SK-N-SH (cell line): ENCODE data around the gene CDKN1A.

ENCODE experiments used
- EP300 ChIP-seq, 2 experiments: IDR thresholded peaks; 2 replicates each; pipeline versions ENCODE4 v1.4.0 to v1.6.1; 2012; ENCODE audit warnings: borderline replicate concordance in 1 of 2, low read depth in 1 of 2, low read length in 1 of 2
- GABPA ChIP-seq: IDR thresholded peaks from 2 replicates; pipeline ENCODE4 v1.4.0; 2012; ENCODE audit warnings: low read depth, mild to moderate bottlenecking
- GATA2 ChIP-seq: sonication (generic); formaldehyde crosslinking; IDR thresholded peaks from 2 replicates; pipeline ENCODE4 v1.5.0; 2020; ENCODE audit warnings: mild to moderate bottlenecking, missing genetic modification reagents
- JUND ChIP-seq: IDR thresholded peaks from 2 replicates; pipeline ENCODE4 v1.4.0; 2012
- MXI1 ChIP-seq: IDR thresholded peaks from 2 replicates; pipeline ENCODE4 v1.6.1; 2012; ENCODE audit warnings: mild to moderate bottlenecking, low read depth, low read length, improper control_type of control experiment
- POLR2AphosphoS5 ChIP-seq: IDR thresholded peaks from 2 replicates; pipeline ENCODE4 v1.6.1; 2012; ENCODE audit warnings: low read depth, low read length
- RAD21 ChIP-seq: IDR thresholded peaks from 2 replicates; pipeline ENCODE4 v1.6.1; 2012; ENCODE audit warnings: mild to moderate bottlenecking, low read length
- RFX5 ChIP-seq: IDR thresholded peaks from 2 replicates; pipeline ENCODE4 v1.6.1; 2012; ENCODE audit warnings: mild to moderate bottlenecking, improper control_type of control experiment, low read length
- SMC3 ChIP-seq: IDR thresholded peaks from 2 replicates; pipeline ENCODE4 v1.6.1; 2012; ENCODE audit warnings: low read depth, low read length, improper control_type of control experiment
- TAF1 ChIP-seq: IDR thresholded peaks from 2 replicates; pipeline ENCODE4 v1.6.1; 2012; ENCODE audit warnings: low read depth, mild to moderate bottlenecking, low read length, moderate library complexity, borderline replicate concordance
- TEAD4 ChIP-seq: IDR thresholded peaks from 2 replicates; pipeline ENCODE4 v1.4.0; 2012; ENCODE audit warnings: mild to moderate bottlenecking, borderline replicate concordance; ENCODE audit not compliant: insufficient read depth
- YY1 ChIP-seq: IDR thresholded peaks from 2 replicates; pipeline ENCODE4 v1.4.0; 2012; ENCODE audit warnings: low read depth, mild to moderate bottlenecking
- ZBTB33 ChIP-seq: IDR thresholded peaks from 2 replicates; pipeline ENCODE4 v1.4.0; 2012; ENCODE audit warnings: low read depth, borderline replicate concordance
- TF ChIP-seq, protein P1 (sequence below): fragments of 200-600 bp; sonication (generic); IDR thresholded peaks from 2 replicates; pipeline ENCODE4 v1.6.1; 2017; ENCODE audit warnings: antibody characterized with exemption, mild to moderate bottlenecking, moderate library complexity

DNA sequence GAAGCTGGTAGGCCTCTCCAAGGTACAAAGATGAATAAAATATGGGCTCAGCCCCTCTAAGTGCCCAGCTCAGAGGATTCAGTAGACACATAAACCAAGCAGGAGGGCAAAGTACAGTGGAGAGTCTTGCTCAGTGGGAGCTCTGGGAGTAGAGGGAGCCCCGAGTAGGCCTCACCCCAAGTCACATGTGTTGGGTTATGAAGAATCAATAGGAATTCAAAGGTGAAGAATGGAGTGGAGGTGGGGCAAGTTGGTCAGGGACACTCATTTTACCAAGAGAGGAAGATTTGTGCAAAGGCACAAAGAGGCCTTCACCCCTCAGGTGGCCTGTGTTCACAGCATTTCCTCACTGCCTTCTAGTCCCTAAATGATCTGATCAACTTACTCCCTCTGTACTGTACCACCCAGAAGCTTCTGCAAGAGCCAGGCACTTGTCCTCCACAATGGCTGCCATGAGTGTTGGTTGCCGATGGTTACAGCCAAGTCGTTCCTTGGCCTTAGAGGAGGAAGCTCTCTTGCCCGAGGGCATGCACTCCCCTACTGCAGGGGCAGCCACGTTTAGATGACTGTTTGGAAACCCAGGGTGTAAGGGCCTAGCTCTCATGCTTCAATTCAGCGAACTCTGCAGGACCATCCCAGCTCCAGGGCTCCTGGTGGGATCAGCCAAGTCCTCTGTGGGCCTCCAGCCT lies 6.7 kb upstream of the CDKN1A start:
- TF ChIP-seq TAF1 (no peak), POLR2AphosphoS5 (no peak), RFX5 (no peak), JUND (no peak), GABPA (no peak), EP300 (IDR thresholded peaks at IDR 0.05; ENCODE audit: borderline replicate concordance in 1 of 2, low read depth in 1 of 2, low read length in 1 of 2) (no peak), SMC3 (no peak), MXI1 (no peak), TEAD4 (no peak), ZBTB33 (no peak), RAD21 (no peak), YY1 (no peak), GATA2 (no peak)
- TF ChIP-seq, protein P1, sequence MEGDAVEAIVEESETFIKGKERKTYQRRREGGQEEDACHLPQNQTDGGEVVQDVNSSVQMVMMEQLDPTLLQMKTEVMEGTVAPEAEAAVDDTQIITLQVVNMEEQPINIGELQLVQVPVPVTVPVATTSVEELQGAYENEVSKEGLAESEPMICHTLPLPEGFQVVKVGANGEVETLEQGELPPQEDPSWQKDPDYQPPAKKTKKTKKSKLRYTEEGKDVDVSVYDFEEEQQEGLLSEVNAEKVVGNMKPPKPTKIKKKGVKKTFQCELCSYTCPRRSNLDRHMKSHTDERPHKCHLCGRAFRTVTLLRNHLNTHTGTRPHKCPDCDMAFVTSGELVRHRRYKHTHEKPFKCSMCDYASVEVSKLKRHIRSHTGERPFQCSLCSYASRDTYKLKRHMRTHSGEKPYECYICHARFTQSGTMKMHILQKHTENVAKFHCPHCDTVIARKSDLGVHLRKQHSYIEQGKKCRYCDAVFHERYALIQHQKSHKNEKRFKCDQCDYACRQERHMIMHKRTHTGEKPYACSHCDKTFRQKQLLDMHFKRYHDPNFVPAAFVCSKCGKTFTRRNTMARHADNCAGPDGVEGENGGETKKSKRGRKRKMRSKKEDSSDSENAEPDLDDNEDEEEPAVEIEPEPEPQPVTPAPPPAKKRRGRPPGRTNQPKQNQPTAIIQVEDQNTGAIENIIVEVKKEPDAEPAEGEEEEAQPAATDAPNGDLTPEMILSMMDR, result no peak
